Hindlimb muscle (tissue), 1 donor: ENCODE measurements around the gene COL20A1. TPM values are rescaled to one million over a fixed set of nuclear protein-coding genes. Genes with fewer than 3 reads are reported as not detected.
A peak's percentile ranks its signal among the peaks of the same experiment; 100 is the strongest.

Experiments used
- DNase-seq: peaks from one replicate; pipeline ENCODE4 v3.0.0-alpha.2; 2013
- polyA plus RNA-seq: library from polyadenylated mRNA; unstranded; fragments of 120-200 nt; gene quantifications from one replicate; pipeline ENCODE4 v1.2.1, GENCODE V29; 2013; ENCODE audit not compliant: insufficient read length

COL20A1 gene
- polyA plus RNA-seq, 1 donor, result 6.2 TPM

GRCh38 chr20:63261060-63261794 lies 31.8 kb upstream of the COL20A1 start:
- DNase-seq, result no peak

GRCh38 chr20:63261795-63262528 lies 31.0 kb upstream of the COL20A1 start:
- DNase-seq, result no peak

- no peak for DNase-seq
Measured at GRCh38 chr20:63262836-63263235, 30.1 kb upstream of the COL20A1 start.

- DNase-seq, result no peak
Measured at GRCh38 chr20:63264000-63264399, 29.0 kb upstream of the COL20A1 start.

GRCh38 chr20:63264519-63264918 lies 28.5 kb upstream of the COL20A1 start:
- no peak for DNase-seq

GRCh38 chr20:63265891-63266515 lies 27.0 kb upstream of the COL20A1 start:
- peak; percentile 72 for DNase-seq

GRCh38 chr20:63267691-63268090 lies 25.3 kb upstream of the COL20A1 start:
- DNase-seq, result no peak

GRCh38 chr20:63268256-63268655 lies 24.7 kb upstream of the COL20A1 start:
- no peak for DNase-seq

- no peak for DNase-seq
Measured at GRCh38 chr20:63268671-63269439, 24.1 kb upstream of the COL20A1 start.

- DNase-seq, result no peak
Measured at GRCh38 chr20:63269724-63270123, 23.3 kb upstream of the COL20A1 start.

GRCh38 chr20:63270606-63271325 lies 22.2 kb upstream of the COL20A1 start:
- DNase-seq, result no peak

GRCh38 chr20:63272105-63273058 lies 20.6 kb upstream of the COL20A1 start, which contains the start of gene ARFGAP1:
TSS of gene ARFGAP1 (plus strand) at chr20:63272813. CDS start at chr20:63275581, 2,768 bp downstream.
- DNase-seq, result peak; percentile 96

- DNase-seq, result no peak
Measured at GRCh38 chr20:63273059-63273579, 19.9 kb upstream of the COL20A1 start.

GRCh38 chr20:63273635-63274380 lies 19.2 kb upstream of the COL20A1 start:
- no peak for DNase-seq

- no peak for DNase-seq
Measured at GRCh38 chr20:63274381-63275228, 18.4 kb upstream of the COL20A1 start.

GRCh38 chr20:63275825-63276224 lies 17.2 kb upstream of the COL20A1 start:
- DNase-seq, result no peak

- no peak for DNase-seq
Measured at GRCh38 chr20:63276956-63277355, 16.0 kb upstream of the COL20A1 start.

GRCh38 chr20:63277466-63278272 lies 15.3 kb upstream of the COL20A1 start:
- DNase-seq, result no peak
